IMR-90 (cell line): Measurements from ENCODE around the gene REXO1.

Experiments
- CEBPB ChIP-seq: IDR thresholded peaks from 2 replicates; pipeline ENCODE4 v1.6.1; 2012; ENCODE audit warnings: low read depth, low read length, improper control_type of control experiment
- CTCF ChIP-seq: conservative IDR thresholded peaks from 2 replicates; pipeline ENCODE4 v1.5.1; 2012; ENCODE audit warnings: mild to moderate bottlenecking, low read depth, low read length, improper control_type of control experiment
- MXI1 ChIP-seq: IDR thresholded peaks from 2 replicates; pipeline ENCODE4 v1.6.1; 2012; ENCODE audit warnings: low read depth, mild to moderate bottlenecking, low read length, moderate library complexity, borderline replicate concordance
- SMC3 ChIP-seq: fragments of 150-350 bp; IDR thresholded peaks from 2 replicates; pipeline ENCODE4 v1.6.1; 2016; ENCODE audit warnings: low read depth, mild to moderate bottlenecking, antibody characterized with exemption, low read length, moderate library complexity

- TF ChIP-seq SMC3 = no peak
- no peak for TF ChIP-seq MXI1
- TF ChIP-seq CTCF = no peak
- no peak for TF ChIP-seq CEBPB
Measured at GRCh38 chr19:1807695-1808394, 40.4 kb downstream of the REXO1 start.
